ENCODE data around the gene PGBD5. TPM values are rescaled to one million over a fixed set of nuclear protein-coding genes. Genes with fewer than 3 reads are reported as not detected.
A peak's percentile ranks its signal among the peaks of the same experiment; 100 is the strongest.

PGBD5 gene
- total RNA-seq, 1 donor from 2014 or later = under 0.01 TPM

DNA sequence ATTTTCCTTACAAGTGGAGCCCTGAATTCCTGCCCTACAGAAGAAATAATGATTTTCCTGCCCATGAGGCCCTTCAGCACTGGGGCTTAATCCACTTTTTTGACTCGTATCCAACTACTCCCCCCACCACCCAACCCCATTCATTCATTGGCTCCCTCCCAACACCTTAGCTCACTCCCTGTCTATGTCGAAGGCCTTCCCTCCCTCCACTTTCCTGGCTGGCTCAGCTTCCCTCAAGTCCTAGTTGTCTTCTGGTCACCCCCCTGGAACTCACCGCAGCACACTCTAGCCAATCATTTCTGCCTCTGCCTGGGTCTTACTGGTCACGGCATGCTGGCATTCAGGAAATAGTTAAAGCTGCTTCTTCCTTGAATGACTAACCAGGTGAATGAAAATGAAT lies 118.9 kb downstream of the PGBD5 start:
- DNase-seq (ENCODE audit: low read depth in 2 of 2) = peak in 1 of 2 donors; percentile 24

DNA sequence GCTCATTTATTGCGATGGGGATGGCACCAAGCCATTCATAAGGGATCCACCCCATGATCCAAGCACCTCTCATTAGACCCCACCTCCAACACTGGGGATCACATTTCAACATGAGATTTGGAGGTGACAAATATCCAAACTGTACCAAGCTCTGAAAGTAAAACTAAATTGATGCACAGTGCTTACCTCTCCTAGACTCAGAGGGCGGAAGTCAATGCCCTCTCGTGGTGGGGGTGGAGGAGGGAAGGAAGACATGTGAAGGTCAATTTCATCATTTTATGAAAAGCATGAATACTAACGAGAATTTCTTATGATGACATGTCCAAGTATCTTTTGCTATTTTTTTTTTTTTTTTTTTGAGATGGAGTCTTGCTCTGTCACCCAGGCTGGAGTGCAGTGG lies 120.0 kb downstream of the PGBD5 start:
- DNase-seq (ENCODE audit: low read depth in 2 of 2) = no peak

DNA sequence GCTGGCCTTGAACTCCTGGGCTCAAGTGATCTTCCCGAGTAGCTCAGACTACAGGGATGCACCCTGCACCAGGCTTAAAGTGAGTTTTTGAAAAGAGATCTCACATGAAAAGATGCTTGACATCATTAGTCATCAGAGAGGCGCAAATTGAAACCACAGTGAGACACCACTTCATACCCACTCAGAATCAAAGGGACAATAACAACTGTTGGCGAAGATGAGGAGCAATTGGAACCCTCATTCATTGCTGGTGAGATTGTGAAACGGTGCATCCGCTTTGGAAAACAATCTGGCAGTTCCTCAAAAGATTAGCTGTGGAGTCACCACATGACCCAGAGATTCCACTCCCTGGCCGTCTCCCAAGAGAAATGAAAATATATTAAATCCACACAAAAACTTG lies 122.3 kb downstream of the PGBD5 start:
- peak; percentile 60 to 65 for DNase-seq (ENCODE audit: low read depth in 2 of 2)

DNA sequence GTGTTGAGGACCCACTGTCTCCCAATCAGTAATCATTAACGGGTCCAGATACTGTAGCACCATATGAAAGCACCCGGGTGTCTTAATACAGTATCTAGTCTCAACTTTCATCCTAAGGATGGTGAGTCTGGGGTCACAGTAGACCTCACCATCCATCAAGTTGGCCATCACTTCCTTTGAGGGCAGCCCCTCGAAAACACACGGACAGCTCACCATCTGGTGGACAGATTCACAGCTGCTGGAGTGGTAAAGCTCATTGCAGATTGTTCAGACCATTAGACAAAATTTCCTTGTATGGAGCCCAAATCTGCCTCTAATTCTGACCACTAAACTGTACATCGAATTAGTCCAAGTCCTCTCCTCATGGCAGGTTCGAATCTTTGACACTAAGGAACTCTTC lies 123.1 kb downstream of the PGBD5 start:
- no peak for DNase-seq (ENCODE audit: low read depth in 2 of 2)

DNA sequence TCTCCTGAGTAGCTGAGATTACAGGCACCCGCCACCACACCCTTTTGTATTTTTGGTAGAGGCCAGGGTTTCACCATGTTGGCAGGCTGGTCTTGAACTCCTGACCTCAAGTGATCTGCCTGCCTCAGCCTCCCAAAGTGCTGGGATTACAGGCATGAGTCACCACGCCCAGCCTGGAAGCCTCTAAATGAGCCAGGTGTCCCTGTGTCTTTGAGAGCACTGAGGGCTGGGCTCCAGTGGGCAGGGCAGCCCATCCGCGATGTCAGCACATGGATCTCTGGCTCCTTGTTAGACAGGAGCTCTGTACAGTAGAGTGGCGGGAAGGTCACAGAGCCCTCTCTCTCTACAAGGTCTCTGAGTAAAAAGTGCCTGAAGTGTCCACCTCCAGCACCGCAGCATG lies 124.3 kb downstream of the PGBD5 start:
- DNase-seq (ENCODE audit: low read depth in 2 of 2) = no peak

DNA sequence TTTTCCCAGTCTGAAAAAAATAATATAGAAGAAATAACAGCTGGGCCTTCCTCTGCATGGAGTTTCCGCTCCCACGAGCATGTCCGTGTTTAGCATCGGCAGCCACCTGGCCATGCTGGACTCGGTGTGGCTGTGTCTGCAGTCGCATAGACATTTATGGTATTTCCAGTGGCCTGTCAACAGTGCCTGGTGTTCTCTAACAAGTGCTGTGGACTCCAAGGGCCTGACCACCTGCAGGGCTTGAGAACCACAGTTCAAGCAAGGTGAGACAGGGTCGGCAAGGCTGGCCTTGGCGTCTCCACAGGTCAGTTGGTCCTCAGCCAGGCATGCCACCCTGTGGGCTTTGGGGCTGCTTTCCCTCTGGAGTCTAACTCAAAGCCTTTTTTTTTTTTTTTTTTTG lies 124.8 kb downstream of the PGBD5 start:
- DNase-seq (ENCODE audit: low read depth in 2 of 2) = peak; percentile 17 to 41

DNA sequence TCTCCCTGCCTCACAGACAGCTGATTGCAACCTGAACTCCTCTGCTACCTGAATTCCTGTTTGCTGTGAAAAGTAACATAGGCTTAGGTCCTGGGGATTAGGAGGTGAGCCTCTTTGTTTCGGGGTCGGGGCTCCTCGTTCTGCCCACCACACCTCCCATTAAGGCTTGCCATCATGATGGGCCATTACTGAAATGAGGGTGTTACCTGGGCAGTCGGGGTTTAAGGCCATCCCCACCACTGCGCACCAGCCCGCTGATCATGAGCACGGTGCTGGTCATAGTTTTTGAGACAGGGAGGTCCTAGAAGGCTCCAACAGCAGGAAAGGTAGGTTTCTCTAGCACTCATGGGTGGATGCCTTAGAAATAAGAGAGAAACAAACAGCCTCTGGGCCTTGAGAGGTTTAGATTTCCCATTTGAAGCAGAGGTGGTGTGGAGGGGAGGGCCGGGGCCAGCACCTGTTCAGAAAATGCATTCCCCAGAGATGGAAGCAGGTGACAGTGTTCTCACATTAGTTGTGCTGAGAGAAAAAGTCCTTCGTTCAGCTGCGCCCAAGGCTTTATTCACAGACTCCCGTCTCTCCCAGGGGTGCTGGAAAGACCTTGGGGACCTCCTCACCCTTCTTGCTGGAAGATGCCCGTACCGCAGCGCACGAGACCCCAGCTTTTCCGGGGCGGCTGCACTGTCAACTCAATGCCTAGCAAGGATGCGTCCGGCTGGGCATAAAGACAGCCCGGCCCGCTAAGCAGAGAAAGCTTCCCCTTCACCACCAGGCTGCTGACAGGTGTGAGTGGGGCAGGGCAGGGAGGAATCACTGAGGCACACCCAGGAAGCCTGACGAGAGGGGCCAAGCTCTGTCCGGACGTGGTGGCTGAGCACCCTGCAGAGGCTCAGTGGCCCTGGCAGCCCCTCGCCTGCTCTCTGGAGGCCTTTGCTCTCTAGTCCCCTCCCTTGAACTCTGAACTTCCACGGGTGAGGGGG lies 125.5 kb downstream of the PGBD5 start:
- DNase-seq (ENCODE audit: low read depth in 2 of 2) = no peak

DNA sequence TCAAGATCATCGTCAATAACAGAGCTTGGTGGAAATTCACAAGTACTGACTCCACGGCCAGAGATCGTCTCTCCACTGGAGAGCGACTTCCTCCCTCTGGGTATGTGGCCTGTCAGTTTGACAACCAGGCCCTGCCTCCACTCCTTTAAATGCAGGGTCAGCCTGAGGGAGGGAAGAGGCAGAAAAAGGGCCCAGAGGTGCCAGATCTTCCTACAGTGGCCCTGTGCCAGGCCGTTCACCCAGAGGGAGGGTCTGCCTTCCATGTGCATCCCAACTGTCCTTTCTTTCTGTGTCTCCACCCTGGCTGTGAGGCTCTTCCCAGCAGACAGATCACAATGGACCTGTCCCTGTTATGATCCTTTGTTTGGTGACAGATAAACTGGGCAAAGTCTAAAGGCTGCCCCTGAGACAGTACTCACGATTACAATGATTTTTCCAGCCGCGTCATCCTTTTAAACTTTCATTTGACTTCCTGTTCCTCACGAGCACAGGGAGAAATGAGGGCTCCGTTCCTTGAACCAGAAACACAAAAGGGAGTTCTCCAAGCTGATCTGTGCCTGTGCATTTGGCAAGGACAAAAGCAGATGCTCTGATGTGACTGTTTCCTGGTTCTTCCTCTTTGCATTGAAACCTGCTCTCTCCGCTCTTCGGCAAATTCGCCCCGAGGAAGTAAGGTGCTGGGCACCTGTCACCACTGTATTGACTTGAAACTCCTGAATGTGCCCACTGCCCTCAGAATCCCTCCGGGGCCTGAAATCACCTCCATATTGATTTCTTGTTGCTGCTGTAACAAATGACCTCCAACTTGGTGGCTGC lies 126.7 kb downstream of the PGBD5 start:
- no peak for DNase-seq (ENCODE audit: low read depth in 2 of 2)

DNA sequence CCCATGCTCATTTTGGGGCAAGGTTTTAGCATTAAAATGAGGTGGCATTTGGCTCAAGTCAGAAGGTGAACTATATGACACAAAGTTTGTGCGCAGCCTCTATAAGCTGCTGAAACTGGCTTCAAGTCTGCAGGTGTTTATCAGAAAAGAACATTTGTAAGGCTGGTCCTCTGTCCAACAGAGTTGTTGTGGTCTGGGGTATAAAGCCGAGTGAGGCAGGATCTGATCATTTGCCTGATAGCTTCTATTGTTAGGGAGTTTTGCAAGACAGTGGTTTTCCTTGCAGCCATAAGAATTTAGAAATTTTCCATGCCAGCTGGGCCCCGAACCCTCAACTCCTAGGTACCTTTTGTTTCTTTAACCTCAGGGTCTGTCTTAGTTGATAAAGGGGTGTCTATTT lies 130.8 kb downstream of the PGBD5 start:
- DNase-seq (ENCODE audit: low read depth in 2 of 2) = no peak

DNA sequence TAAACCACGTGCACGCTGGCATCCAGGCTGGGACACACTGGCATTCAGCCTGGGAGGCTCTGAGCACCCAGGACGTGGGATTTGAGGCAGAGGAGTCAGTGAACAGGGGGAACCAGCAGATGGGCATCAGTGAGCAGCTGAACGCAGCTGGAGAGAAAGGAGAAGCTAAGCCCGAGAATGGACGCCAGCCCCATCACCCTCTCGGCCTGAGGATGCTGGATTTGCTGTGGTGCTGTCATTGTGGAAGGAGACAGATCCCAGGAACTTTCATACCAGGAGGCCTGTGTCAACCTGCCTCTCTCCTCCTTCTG lies 132.8 kb downstream of the PGBD5 start:
- DNase-seq (ENCODE audit: low read depth in 2 of 2) = no peak

DNA sequence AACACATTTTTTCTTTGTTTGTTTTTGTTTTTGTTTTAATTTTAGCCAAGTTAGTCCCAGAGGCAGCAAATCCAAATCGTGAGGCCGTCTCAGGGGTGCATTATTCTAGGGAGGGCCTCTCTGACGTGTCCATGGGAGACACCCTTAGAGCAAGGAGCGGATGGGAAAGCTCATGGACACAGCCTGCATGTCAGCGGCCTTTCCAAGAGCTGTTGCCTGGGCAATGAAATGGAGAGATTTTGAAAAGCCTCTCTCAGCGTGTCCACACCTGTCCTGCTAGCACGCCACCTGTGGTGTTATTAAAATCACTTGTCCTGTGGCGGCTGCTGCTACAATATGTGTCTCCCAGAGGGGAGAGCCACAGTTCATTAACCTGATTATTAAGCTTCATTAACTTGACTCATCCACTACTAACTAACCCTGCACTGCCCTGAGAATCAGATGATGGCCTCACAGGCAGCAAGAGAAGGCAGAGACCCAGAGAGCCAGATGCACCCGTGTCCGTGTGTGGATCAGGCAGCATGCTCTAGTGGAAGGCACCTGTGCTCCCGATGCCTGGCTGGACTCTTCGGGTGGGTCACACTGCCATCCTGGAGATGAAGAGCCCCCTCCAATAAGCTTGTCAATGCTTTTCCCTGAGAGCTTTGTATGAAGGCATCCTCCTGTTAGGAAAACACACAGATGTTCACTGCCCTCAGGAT lies 133.3 kb downstream of the PGBD5 start:
- DNase-seq (ENCODE audit: low read depth in 2 of 2) = no peak

DNA sequence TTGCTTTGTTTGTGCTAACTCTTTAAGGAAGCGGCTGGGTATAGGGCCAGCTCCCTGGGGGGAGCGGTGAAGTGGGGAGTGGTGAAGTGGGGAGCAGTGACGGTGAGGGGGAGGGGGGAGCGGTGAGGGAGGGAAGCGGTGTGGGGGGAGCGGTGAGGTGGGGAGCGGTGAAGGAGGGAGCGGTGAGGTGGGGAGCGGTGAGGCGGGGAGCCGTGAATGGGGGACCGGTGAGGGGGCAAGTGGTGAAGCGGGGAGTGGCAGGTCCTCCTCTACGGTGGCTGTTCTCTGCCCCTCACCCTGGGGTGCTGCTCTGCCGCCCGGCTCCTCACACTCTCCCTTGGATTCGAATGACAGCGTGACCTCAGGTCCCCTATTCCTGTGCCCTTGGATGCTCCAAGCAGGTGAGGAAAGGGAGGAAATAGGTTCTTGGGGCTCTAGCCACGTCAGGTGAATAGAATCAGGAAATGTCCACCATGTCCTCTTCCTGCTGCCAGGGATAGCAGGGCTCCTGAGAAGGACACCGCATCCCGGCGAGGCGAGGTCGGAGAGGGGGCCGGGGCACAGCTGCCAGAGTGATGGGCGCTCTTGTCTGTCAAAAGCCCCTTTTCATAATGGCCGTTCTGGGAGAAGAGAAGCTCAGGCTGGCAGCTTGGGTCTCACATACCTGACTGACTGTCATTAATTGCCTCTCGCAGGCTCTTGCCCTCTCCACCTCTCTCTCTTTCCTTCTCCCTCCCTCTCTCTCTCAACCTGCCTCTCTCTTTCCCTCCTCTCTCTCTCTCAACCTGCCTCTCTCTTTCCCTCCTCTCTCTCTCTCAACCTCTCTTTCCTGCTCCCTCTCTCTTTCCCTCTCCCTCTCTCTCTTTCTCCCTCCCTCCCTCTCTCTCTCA lies 134.2 kb downstream of the PGBD5 start:
- DNase-seq (ENCODE audit: low read depth in 2 of 2) = no peak

DNA sequence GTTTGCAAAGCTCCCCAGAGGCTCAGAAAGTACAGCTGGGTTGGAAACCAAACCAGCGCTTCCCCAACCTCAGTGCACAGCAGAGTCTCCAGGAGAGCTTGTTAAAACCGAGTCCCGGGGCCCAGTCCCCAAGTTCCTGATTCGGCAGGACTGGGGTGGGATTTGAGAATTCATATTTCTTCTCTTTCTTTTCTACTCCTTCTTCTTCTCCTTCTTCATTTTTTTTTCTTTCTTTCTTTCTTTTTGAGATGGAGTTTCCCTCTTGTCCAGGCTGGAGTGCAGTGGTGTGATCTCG lies 136.8 kb downstream of the PGBD5 start:
- DNase-seq (ENCODE audit: low read depth in 2 of 2) = no peak

DNA sequence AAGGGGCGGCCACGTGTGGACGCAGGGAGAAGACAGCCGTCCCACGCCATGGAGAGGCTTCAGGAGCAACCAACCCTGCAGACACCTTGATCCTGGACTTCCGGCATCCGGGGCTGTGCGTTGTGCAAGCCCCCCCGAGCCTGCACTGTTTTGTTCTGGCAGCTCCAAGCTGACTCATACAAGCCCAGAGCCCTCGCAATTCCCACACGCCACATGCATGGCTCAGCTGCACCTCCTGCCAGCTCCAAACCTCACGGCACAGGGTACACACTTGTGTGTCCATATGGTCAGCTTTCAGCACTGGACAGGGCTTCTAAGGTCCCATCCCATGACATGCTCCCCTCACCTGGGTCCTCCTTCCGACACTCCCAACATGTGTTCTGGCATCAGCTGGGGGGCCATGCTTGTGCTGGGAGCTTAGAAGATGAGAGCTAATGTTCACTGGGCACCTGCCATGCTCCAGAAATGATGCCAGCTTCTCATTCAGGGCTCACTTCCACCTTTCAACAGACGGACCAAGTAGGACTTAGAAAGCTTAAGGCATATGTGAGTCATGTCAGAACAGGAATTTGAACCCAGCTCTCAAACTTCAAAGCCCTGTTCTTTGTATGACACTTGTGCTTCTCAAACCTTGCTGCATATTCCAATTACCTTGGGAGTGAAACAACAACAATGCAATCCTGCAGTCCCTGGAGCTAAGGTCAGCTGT lies 137.3 kb downstream of the PGBD5 start:
- DNase-seq (ENCODE audit: low read depth in 2 of 2) = no peak

DNA sequence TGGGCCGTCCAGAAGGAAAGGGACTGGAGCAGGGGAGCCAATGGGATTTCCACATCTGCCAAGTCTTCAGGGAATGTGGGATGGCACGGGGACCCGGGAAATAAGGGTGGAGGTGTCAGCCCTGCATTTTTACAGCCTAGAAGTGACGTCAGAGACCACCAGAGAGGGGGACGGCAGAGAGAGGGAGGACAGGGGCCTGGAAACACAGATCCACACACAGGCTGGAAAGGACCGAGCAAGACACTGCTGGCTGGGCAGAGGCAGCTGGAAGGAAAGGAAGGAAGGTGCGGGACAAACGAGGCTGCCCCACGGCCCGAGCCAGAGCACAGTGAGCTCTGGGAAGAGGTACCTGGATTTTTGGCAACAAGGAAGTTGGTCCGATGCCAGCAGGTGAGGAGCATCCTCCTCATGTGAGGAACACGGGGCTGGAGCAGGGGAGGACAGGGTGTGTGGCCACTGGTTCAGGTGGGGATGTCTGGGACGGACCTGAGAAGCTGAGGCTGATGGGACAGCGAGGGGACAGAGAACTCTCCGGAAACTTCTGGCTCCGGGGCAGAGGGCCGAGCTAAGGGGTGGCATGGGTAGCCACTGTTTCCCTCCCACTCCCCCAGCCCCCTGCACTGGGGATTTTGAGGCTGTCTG lies 138.3 kb downstream of the PGBD5 start:
- DNase-seq (ENCODE audit: low read depth in 2 of 2) = no peak

DNA sequence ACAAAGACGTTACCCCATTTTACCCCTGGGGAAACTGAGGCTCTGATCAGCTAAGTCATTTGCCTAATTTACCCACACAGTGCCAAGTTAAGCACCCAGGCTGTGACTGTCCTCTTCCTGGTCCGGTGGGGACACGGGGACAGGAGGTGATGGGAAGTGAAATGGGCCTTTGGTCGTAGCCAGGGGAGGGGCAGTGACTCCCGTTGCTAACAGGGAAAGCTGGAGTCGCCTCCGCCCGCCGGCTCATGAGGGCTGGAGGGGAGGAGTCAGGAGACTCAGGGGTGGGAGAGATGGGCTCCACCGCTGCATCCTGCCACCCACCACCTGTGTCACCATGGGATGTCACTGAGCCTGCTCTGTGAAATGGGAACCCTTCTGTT lies 139.3 kb downstream of the PGBD5 start:
- no peak for DNase-seq (ENCODE audit: low read depth in 2 of 2)

DNA sequence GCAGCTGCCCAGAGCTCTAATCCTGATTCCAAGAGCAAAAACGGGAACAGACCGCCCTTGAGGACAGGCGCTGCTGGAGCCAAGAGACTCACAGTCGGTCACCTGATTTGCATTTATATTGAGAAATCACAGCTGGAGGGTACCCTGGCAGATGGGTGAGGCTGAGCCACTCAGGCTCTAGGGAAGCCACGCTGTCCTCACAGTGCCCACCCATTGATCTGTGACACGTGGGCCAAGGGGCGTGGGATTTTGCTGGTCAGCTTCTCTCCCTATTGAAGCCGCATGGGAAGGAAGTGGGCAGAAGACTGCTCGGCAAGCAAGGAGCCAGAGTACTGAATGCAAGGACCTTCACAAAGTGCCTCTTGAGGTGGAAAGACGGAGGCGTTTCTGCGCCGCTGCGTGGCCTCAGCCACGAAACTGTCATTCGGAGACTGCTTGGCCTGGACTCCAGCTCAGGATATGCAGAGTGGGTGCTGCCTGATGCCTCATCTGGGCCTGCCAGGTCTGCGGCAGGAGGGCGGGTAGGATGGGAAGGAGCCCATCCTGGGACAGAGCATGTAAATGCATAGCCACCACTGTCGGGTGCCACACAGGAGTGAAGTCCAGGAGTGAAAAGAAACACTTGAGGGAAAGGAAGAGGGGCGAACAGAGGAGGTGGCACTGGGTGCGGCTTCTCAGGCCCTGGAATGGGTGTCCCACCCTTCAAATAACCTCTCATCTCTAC lies 139.8 kb downstream of the PGBD5 start:
- no peak for DNase-seq (ENCODE audit: low read depth in 2 of 2)

DNA sequence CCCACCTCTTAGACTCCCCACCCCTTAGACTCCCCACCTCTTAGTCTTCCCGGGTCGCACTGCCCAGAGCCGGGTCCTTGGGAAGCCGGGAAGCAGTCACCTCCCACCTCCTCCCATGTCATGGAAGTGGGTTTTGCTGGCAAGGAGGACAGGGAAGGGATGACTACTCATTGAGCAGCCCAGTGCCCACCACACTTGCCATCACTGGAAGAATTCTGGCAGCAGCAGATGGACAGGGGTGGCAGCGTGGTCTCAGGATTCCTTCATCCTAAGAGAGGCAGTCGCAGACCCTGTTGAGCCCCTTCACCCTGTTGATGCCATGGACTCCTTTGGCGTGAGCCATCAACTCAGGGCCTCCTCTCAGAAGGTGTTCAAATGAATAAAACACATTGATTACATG lies 140.8 kb downstream of the PGBD5 start:
- DNase-seq (ENCODE audit: low read depth in 2 of 2) = no peak

DNA sequence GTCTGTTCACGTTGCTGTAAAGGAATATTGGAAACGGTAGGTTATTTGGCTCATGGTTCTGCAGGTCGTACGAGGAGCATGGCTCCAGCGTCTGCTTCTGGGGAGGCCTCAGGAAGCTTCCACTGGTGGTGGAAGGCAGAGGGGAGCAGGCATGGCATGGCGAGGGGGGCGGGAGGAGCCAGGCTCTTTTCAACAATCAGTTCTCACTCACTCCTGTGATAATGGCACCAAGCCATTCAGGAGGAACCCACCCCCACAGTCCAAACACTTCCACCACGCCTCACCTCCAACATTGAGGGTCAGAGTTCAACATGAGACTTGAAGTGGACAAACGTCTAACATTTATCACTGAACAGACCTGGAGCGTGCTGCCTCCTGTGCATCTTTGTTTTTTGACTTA lies 141.2 kb downstream of the PGBD5 start:
- no peak for DNase-seq (ENCODE audit: low read depth in 2 of 2)

DNA sequence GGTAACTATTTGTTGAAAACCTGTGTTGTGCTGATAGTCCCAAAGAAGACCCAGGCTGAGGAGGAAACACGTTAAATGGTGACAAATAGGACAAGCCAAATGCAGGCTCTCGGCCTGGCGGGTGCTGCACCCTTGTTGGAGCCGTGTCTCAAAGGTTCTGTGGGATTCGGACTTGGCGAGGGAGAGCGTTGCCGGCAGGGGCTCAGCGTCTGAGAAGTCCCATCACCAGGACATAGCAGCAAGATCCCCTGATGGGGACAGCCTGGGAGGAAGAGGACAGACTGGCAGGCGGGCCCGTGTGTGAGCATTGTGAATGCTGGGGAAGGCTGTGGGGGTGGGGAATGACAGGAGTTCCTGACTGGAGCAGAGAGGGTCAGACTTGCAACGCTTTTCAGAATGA lies 142.5 kb downstream of the PGBD5 start:
- DNase-seq (ENCODE audit: low read depth in 2 of 2) = no peak

Measured in dermis microvascular lymphatic vessel endothelial cell (primary cell).